GM15510 (cell line): ENCODE data around the gene NRL.

ENCODE experiments used
- POLR2A ChIP-seq: IDR thresholded peaks from 3 replicates; pipeline ENCODE4 v1.6.1; 2011; ENCODE audit warnings: borderline replicate concordance; ENCODE audit not compliant: insufficient read length; ENCODE audit errors: extremely low read depth

The NRL gene

GRCh38 chr14:24066496-24067132 lies 48.1 kb downstream of the NRL start:
- no peak for TF ChIP-seq POLR2A

- TF ChIP-seq POLR2A: no peak
Measured at GRCh38 chr14:24065408-24065807, 49.3 kb downstream of the NRL start.

- no peak for TF ChIP-seq POLR2A
Measured at GRCh38 chr14:24064856-24065255, 49.9 kb downstream of the NRL start.

GRCh38 chr14:24064091-24064795 lies 50.5 kb downstream of the NRL start:
- no peak for TF ChIP-seq POLR2A

GRCh38 chr14:24063263-24063836 lies 51.4 kb downstream of the NRL start:
- no peak for TF ChIP-seq POLR2A

GRCh38 chr14:24062216-24062980 lies 52.4 kb downstream of the NRL start:
- no peak for TF ChIP-seq POLR2A

- TF ChIP-seq POLR2A: no peak
Measured at GRCh38 chr14:24060984-24061913, 53.5 kb downstream of the NRL start.

- no peak for TF ChIP-seq POLR2A
Measured at GRCh38 chr14:24060443-24060842, 54.3 kb downstream of the NRL start.

- no peak for TF ChIP-seq POLR2A
Measured at GRCh38 chr14:24059841-24060388, 54.8 kb downstream of the NRL start.

GRCh38 chr14:24058951-24059475 lies 55.7 kb downstream of the NRL start:
- TF ChIP-seq POLR2A: no peak

GRCh38 chr14:24058260-24058950 lies 56.3 kb downstream of the NRL start:
- no peak for TF ChIP-seq POLR2A

GRCh38 chr14:24057867-24058259 lies 56.9 kb downstream of the NRL start:
- no peak for TF ChIP-seq POLR2A

GRCh38 chr14:24057271-24057670 lies 57.5 kb downstream of the NRL start:
- no peak for TF ChIP-seq POLR2A
